K562 (cell line): Measurements from ENCODE around the gene NKX2-2. TPM values are rescaled to one million over a fixed set of nuclear protein-coding genes. Genes with fewer than 3 reads are reported as not detected.

Source experiments
- CBFA2T3 ChIP-seq: fragments of 450-650 bp; IDR thresholded peaks from 2 replicates; pipeline ENCODE4 v1.6.1; 2017
- POLR2G ChIP-seq: fragments of 200-400 bp; formaldehyde crosslinking; IDR thresholded peaks from 2 replicates; pipeline ENCODE4 v1.6.1; 2017; ENCODE audit warnings: low read depth, mild to moderate bottlenecking, antibody characterized with exemption, low read length, moderate library complexity
- STAG1 ChIP-seq: sonication (generic); formaldehyde crosslinking; IDR thresholded peaks from 2 replicates; pipeline ENCODE4 v1.5.0; 2020; ENCODE audit warnings: missing genetic modification reagents, borderline replicate concordance
- ZNF431 ChIP-seq: sonication (generic); formaldehyde crosslinking; IDR thresholded peaks from 2 replicates; pipeline ENCODE4 v1.8.0; 2022; ENCODE audit warnings: mild to moderate bottlenecking, missing genetic modification reagents
- polyA plus RNA-seq, 8 experiments: library from polyadenylated mRNA; depleted of rRNA in 4 of 8; stranded (reverse) in 5 of 8; unstranded in 3 of 8; fragments of >200 nt; fragmentation: Nextera tagmentation in 2 of 8; fragmentation: Illumina TruSeq in 1 of 8; extraction: Ambion mirVana in 2 of 8; extraction: Trizol in 1 of 8; gene quantifications; 2 replicates each; pipeline versions ENCODE4 v1.2.1 to v1.2.3, GENCODE V29; 2011 to 2014; ENCODE audit warnings: inconsistent platforms in 1 of 8, missing spikeins in 1 of 8
- total RNA-seq, 7 experiments: library from RNA; depleted of rRNA in 6 of 7; stranded (reverse); fragments of >200 nt in 6 of 7; fragmentation: Illumina TruSeq in 2 of 7; extraction: Trizol in 2 of 7; gene quantifications; 2 replicates each; pipeline versions ENCODE4 v1.2.1 to v1.2.3, GENCODE V29; 2011 to 2021; ENCODE audit warnings: low replicate concordance in 1 of 7
- TF ChIP-seq, protein P1 (sequence below), 2 experiments: fragments of 450-650 bp; formaldehyde crosslinking in 1 of 2; IDR thresholded peaks; 2 replicates each; pipeline versions ENCODE4 v1.4.0 to v1.6.1; 2014 to 2020; ENCODE audit warnings: mild to moderate bottlenecking in 2 of 2, borderline replicate concordance in 1 of 2, low read depth in 1 of 2
- TF ChIP-seq, protein P2 (sequence below), 2 experiments: fragments of 450-650 bp in 1 of 2; sonication (generic) in 1 of 2; formaldehyde crosslinking; conservative IDR thresholded peaks; 2 replicates each; pipeline versions ENCODE4 v1.4.0 to v1.8.1; 2020 to 2022; ENCODE audit warnings: mild to moderate bottlenecking in 1 of 2, missing genetic modification reagents in 1 of 2
- TF ChIP-seq, protein P3 (sequence below): IDR thresholded peaks from 2 replicates; pipeline ENCODE4 v1.6.1; 2011; ENCODE audit warnings: borderline replicate concordance, low read depth, mild to moderate bottlenecking, moderate library complexity, low read length; ENCODE audit not compliant: insufficient read depth, poor library complexity, severe bottlenecking
- TF ChIP-seq, protein P4 (sequence below), 2 experiments: IDR thresholded peaks; 2 replicates each; pipeline ENCODE4 v1.6.1; 2012; ENCODE audit warnings: improper control_type of control experiment in 2 of 2, low read depth in 2 of 2, low read length in 2 of 2, borderline replicate concordance in 1 of 2
- TF ChIP-seq, protein P5 (sequence below): sonication (generic); formaldehyde crosslinking; IDR thresholded peaks from 2 replicates; pipeline ENCODE4 v1.8.1; 2023; ENCODE audit warnings: mild to moderate bottlenecking, missing genetic modification reagents

The NKX2-2 gene
- total and polyA plus RNA-seq, 9 of the 15 experiments (the other 6 are each of a cell fraction or from before 2014, with no cell fraction given) = 0.04 TPM; not detected in 8

DNA sequence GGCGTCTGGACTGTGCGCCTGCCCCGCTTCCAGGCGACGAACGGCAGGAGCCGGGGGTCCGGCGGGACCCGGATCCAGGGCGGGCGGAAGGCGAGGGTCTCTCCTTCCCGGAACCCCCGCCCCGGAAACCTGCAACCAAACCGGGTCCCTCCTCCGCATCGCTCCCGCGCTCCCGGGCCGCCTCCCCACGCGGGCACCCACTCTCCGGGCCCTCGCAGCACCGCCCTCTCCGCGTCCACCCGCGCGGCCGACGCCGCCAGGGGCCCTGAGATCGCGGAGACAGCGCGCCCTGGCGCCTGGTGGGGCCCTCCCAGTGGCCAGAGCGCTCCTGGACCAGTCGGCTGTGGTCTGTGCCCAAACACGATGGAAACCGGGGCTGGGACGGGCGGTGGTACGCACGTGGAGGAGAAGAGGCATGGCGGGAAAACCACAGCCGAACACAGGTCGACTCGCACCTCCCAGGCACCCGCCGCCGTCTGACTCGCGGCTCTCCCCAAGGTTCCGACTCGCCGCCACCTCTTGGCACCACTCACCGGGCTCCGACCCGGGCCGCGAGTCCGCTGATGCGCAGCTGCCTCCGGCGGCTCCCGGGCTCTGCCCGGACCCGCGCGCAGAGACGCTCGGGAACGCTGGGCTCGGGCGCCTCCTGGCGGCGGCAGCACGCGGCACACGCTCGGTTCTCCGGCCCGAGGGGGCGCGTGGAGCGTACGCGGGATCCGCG is 7.9 kb downstream of the NKX2-2 start (continued):
- TF ChIP-seq STAG1 (CRISPR knock-in tag) (peak; percentile 27; the same call in 1 of the 2 replicates), CBFA2T3 (no peak), ZNF431 (CRISPR knock-in tag) (no peak), POLR2G (peak; percentile 59)
- TF ChIP-seq, protein P1, sequence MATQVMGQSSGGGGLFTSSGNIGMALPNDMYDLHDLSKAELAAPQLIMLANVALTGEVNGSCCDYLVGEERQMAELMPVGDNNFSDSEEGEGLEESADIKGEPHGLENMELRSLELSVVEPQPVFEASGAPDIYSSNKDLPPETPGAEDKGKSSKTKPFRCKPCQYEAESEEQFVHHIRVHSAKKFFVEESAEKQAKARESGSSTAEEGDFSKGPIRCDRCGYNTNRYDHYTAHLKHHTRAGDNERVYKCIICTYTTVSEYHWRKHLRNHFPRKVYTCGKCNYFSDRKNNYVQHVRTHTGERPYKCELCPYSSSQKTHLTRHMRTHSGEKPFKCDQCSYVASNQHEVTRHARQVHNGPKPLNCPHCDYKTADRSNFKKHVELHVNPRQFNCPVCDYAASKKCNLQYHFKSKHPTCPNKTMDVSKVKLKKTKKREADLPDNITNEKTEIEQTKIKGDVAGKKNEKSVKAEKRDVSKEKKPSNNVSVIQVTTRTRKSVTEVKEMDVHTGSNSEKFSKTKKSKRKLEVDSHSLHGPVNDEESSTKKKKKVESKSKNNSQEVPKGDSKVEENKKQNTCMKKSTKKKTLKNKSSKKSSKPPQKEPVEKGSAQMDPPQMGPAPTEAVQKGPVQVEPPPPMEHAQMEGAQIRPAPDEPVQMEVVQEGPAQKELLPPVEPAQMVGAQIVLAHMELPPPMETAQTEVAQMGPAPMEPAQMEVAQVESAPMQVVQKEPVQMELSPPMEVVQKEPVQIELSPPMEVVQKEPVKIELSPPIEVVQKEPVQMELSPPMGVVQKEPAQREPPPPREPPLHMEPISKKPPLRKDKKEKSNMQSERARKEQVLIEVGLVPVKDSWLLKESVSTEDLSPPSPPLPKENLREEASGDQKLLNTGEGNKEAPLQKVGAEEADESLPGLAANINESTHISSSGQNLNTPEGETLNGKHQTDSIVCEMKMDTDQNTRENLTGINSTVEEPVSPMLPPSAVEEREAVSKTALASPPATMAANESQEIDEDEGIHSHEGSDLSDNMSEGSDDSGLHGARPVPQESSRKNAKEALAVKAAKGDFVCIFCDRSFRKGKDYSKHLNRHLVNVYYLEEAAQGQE (IDR thresholded peaks at IDR 0.05; ENCODE audit: borderline replicate concordance) = peak; percentile 43; the same call in 1 of the 2 replicates
- TF ChIP-seq, protein P1 (CRISPR knock-in tag; IDR thresholded peaks at IDR 0.05; ENCODE audit: low read depth) = no peak
- TF ChIP-seq, protein P2, sequence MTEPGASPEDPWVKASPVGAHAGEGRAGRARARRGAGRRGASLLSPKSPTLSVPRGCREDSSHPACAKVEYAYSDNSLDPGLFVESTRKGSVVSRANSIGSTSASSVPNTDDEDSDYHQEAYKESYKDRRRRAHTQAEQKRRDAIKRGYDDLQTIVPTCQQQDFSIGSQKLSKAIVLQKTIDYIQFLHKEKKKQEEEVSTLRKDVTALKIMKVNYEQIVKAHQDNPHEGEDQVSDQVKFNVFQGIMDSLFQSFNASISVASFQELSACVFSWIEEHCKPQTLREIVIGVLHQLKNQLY (CRISPR knock-in tag; conservative IDR thresholded peaks at IDR 0.05) = no peak
- TF ChIP-seq, protein P3, sequence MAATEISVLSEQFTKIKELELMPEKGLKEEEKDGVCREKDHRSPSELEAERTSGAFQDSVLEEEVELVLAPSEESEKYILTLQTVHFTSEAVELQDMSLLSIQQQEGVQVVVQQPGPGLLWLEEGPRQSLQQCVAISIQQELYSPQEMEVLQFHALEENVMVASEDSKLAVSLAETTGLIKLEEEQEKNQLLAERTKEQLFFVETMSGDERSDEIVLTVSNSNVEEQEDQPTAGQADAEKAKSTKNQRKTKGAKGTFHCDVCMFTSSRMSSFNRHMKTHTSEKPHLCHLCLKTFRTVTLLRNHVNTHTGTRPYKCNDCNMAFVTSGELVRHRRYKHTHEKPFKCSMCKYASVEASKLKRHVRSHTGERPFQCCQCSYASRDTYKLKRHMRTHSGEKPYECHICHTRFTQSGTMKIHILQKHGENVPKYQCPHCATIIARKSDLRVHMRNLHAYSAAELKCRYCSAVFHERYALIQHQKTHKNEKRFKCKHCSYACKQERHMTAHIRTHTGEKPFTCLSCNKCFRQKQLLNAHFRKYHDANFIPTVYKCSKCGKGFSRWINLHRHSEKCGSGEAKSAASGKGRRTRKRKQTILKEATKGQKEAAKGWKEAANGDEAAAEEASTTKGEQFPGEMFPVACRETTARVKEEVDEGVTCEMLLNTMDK = peak; percentile 80
- TF ChIP-seq, protein P4, sequence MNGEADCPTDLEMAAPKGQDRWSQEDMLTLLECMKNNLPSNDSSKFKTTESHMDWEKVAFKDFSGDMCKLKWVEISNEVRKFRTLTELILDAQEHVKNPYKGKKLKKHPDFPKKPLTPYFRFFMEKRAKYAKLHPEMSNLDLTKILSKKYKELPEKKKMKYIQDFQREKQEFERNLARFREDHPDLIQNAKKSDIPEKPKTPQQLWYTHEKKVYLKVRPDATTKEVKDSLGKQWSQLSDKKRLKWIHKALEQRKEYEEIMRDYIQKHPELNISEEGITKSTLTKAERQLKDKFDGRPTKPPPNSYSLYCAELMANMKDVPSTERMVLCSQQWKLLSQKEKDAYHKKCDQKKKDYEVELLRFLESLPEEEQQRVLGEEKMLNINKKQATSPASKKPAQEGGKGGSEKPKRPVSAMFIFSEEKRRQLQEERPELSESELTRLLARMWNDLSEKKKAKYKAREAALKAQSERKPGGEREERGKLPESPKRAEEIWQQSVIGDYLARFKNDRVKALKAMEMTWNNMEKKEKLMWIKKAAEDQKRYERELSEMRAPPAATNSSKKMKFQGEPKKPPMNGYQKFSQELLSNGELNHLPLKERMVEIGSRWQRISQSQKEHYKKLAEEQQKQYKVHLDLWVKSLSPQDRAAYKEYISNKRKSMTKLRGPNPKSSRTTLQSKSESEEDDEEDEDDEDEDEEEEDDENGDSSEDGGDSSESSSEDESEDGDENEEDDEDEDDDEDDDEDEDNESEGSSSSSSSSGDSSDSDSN (IDR thresholded peaks at IDR 0.05; ENCODE audit: borderline replicate concordance in 1 of 2, low read depth in 2 of 2, low read length in 2 of 2) = 0 out of 4 replicates have a peak, but pooled peaks of 1 of the 2 experiments have one; percentile 26
- TF ChIP-seq, protein P5, sequence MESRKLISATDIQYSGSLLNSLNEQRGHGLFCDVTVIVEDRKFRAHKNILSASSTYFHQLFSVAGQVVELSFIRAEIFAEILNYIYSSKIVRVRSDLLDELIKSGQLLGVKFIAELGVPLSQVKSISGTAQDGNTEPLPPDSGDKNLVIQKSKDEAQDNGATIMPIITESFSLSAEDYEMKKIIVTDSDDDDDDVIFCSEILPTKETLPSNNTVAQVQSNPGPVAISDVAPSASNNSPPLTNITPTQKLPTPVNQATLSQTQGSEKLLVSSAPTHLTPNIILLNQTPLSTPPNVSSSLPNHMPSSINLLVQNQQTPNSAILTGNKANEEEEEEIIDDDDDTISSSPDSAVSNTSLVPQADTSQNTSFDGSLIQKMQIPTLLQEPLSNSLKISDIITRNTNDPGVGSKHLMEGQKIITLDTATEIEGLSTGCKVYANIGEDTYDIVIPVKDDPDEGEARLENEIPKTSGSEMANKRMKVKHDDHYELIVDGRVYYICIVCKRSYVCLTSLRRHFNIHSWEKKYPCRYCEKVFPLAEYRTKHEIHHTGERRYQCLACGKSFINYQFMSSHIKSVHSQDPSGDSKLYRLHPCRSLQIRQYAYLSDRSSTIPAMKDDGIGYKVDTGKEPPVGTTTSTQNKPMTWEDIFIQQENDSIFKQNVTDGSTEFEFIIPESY (CRISPR knock-in tag) = peak; percentile 26; the same call in 1 of the 2 replicates
